ENCODE results near the gene GTPBP3. TPM values are rescaled to one million over a fixed set of nuclear protein-coding genes. Genes with fewer than 3 reads are reported as not detected.
A peak's percentile ranks its signal among the peaks of the same experiment; 100 is the strongest.

The GTPBP3 gene
- total and polyA plus RNA-seq, 9 of the 15 experiments (the other 6 are each of a cell fraction or from before 2014, with no cell fraction given) = 4.9 to 124 (median 22.6) TPM

DNA sequence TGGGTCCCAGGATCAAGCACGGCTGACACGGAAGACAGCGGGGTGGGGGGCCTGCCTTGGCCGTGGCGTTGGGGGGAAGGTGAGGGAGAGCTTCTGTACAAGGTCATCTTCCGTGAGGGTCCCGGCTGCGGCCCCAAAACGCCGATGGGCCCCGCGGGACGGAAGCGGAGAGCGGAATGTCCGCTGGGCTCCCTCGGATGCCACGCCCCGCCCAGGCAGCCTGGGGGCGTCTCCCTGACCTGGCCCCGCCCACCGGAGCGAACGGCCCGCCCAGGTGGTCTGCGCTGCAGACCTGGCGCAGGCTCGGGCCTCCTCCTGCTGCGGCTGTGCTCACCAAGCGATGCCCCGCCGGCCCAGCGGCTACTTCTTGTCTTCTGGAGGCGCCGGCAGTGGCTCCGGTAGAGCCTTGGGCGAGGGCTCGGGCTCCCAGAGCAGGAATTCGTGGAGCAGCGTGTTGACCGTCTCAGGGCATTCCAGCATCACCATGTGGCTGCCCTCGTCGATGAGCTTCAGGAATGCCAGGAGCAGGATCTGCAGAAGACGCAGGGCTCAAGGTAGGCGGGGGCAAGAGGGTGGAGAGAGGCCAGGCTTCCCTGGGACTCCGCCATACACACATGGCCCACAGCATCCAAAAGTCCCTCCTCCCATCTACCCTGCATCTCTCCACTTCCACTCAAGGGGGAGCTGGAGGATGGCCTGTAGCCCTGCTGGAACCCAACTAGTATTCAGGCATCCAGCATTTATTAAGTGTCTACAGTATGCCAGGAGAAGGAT, 44.9 kb upstream of the GTPBP3 start (continued):
- TF ChIP-seq CEBPB (tag; IDR thresholded peaks at IDR 0.05) (no peak), SP1 (CRISPR knock-in tag; IDR thresholded peaks at IDR 0.05) (peak; percentile 89), CBX1 (IDR thresholded peaks at IDR 0.05; ENCODE audit: low read depth) (0 out of 2 replicates have a peak, but pooled peaks have one; percentile 18), ZFX (CRISPR knock-in tag; IDR thresholded peaks at IDR 0.05) (peak; percentile 71), ILF3 (IDR thresholded peaks at IDR 0.05; ENCODE audit: borderline replicate concordance) (no peak), HNRNPLL (IDR thresholded peaks at IDR 0.05; ENCODE audit: low read depth, low read length, poor library complexity, severe bottlenecking) (peak; percentile 35), SMC3 (conservative IDR thresholded peaks at IDR 0.05; ENCODE audit: insufficient read depth, low read depth, low read length) (peak; percentile 69), FOXA3 (CRISPR knock-in tag; conservative IDR thresholded peaks at IDR 0.05 in 1 of 2, IDR thresholded peaks at IDR 0.05 in 1 of 2) (no peak), TEAD2 (tag; IDR thresholded peaks at IDR 0.05) (no peak), KDM1A (IDR thresholded peaks at IDR 0.05) (peak in 1 of 2 experiments; percentile 33; a peak in 1 of 4 replicates), BRCA1 (IDR thresholded peaks at IDR 0.05) (no peak), BRCA1 (CRISPR knock-in tag; IDR thresholded peaks at IDR 0.05) (no peak), ZNF384 (IDR thresholded peaks at IDR 0.05; ENCODE audit: low read depth, low read length) (peak; percentile 63), PCBP1 (IDR thresholded peaks at IDR 0.05; ENCODE audit: low read depth, low read length, poor library complexity, severe bottlenecking) (no peak), ZNF197 (CRISPR knock-in tag; IDR thresholded peaks at IDR 0.05; ENCODE audit: low read depth) (no peak), ZNF561 (CRISPR knock-in tag; conservative IDR thresholded peaks at IDR 0.05) (no peak)
- TF ChIP-seq, protein P1, sequence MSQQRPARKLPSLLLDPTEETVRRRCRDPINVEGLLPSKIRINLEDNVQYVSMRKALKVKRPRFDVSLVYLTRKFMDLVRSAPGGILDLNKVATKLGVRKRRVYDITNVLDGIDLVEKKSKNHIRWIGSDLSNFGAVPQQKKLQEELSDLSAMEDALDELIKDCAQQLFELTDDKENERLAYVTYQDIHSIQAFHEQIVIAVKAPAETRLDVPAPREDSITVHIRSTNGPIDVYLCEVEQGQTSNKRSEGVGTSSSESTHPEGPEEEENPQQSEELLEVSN (IDR thresholded peaks at IDR 0.05; ENCODE audit: borderline replicate concordance in 1 of 2, extremely low read depth in 1 of 2, insufficient read depth in 1 of 2, insufficient read length in 1 of 2, low read depth in 1 of 2, low read length in 1 of 2, poor library complexity in 1 of 2, severe bottlenecking in 1 of 2) = peak in 1 of 2 experiments; percentile 40
- TF ChIP-seq, protein P2, sequence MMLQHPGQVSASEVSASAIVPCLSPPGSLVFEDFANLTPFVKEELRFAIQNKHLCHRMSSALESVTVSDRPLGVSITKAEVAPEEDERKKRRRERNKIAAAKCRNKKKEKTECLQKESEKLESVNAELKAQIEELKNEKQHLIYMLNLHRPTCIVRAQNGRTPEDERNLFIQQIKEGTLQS (IDR thresholded peaks at IDR 0.05) = no peak
- TF ChIP-seq, protein P2 (CRISPR knock-in tag; conservative IDR thresholded peaks at IDR 0.05) = no peak
- TF ChIP-seq, protein P3, sequence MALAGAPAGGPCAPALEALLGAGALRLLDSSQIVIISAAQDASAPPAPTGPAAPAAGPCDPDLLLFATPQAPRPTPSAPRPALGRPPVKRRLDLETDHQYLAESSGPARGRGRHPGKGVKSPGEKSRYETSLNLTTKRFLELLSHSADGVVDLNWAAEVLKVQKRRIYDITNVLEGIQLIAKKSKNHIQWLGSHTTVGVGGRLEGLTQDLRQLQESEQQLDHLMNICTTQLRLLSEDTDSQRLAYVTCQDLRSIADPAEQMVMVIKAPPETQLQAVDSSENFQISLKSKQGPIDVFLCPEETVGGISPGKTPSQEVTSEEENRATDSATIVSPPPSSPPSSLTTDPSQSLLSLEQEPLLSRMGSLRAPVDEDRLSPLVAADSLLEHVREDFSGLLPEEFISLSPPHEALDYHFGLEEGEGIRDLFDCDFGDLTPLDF (CRISPR knock-in tag; IDR thresholded peaks at IDR 0.05) = no peak; the same call in 1 of the 2 replicates
- TF ChIP-seq, protein P4, sequence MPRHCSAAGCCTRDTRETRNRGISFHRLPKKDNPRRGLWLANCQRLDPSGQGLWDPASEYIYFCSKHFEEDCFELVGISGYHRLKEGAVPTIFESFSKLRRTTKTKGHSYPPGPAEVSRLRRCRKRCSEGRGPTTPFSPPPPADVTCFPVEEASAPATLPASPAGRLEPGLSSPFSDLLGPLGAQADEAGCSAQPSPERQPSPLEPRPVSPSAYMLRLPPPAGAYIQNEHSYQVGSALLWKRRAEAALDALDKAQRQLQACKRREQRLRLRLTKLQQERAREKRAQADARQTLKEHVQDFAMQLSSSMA (CRISPR knock-in tag; IDR thresholded peaks at IDR 0.05) = no peak
- TF ChIP-seq, protein P5, sequence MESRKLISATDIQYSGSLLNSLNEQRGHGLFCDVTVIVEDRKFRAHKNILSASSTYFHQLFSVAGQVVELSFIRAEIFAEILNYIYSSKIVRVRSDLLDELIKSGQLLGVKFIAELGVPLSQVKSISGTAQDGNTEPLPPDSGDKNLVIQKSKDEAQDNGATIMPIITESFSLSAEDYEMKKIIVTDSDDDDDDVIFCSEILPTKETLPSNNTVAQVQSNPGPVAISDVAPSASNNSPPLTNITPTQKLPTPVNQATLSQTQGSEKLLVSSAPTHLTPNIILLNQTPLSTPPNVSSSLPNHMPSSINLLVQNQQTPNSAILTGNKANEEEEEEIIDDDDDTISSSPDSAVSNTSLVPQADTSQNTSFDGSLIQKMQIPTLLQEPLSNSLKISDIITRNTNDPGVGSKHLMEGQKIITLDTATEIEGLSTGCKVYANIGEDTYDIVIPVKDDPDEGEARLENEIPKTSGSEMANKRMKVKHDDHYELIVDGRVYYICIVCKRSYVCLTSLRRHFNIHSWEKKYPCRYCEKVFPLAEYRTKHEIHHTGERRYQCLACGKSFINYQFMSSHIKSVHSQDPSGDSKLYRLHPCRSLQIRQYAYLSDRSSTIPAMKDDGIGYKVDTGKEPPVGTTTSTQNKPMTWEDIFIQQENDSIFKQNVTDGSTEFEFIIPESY (CRISPR knock-in tag; IDR thresholded peaks at IDR 0.05) = no peak
